Mesothelial cell of epicardium (in vitro differentiated cells): ENCODE data around the gene CRYGN. TPM values are rescaled to one million over a fixed set of nuclear protein-coding genes. Genes with fewer than 3 reads are reported as not detected.

Experiments used
- DNase-seq, 2 experiments: peaks; one replicate each; pipeline ENCODE4 v3.0.0; 2021; ENCODE audit warnings: low spot score in 2 of 2; ENCODE audit not compliant: unreplicated experiment in 2 of 2
- H3K27ac Mint-ChIP-seq: 2 replicates; pipeline ENCODE4 v1.8.0; 2021; ENCODE audit warnings: mixed read lengths
- H3K27me3 Mint-ChIP-seq: 2 replicates; pipeline ENCODE4 v1.8.0; 2021; ENCODE audit warnings: low read depth, mixed read lengths
- H3K36me3 Mint-ChIP-seq: 2 replicates; pipeline ENCODE4 v1.8.0; 2021; ENCODE audit warnings: mixed read lengths
- H3K4me1 Mint-ChIP-seq: 2 replicates; pipeline ENCODE4 v1.8.0; 2021; ENCODE audit warnings: mixed read lengths
- H3K4me3 Mint-ChIP-seq: 2 replicates; pipeline ENCODE4 v1.8.0; 2021; ENCODE audit warnings: mild to moderate bottlenecking, moderate library complexity, mixed read lengths
- H3K9me3 Mint-ChIP-seq: 2 replicates; pipeline ENCODE4 v1.8.0; 2021; ENCODE audit warnings: mixed read lengths
- CTCF ChIP-seq: fragments of 200-600 bp; sonication (generic); IDR thresholded peaks from one replicate; pipeline ENCODE4 v1.5.0; 2021; ENCODE audit warnings: antibody characterized with exemption; ENCODE audit not compliant: unreplicated experiment
- microRNA-seq: library from miRNA; unstranded; fragments of <30 nt; microRNA quantifications from one replicate; pipeline ENCODE4 v1.2.0, GENCODE V29; 2021; ENCODE audit warnings: inconsistent platforms, mixed read lengths
- total RNA-seq: library from RNA; stranded (reverse); gene quantifications from 3 replicates; pipeline ENCODE4 v1.2.1, GENCODE V29; 2021

Gene CRYGN
- total RNA-seq, 1 donor from 2014 or later, result 9.4 TPM

- Mint-ChIP-seq H3K36me3 (peaks cover 46% of the 10 kb centered on the region), H3K27ac (peak overlapping the region; percentile 25), H3K4me1 (peaks cover 3% of the 10 kb centered on the region), H3K4me3 (no peak overlapping the region), H3K9me3 (no peaks in the 10 kb centered on the region), H3K27me3 (no peaks in the 10 kb centered on the region)
- no peak for TF ChIP-seq CTCF
- DNase-seq, result no peak
These were observed 59.5 kb downstream of the CRYGN start for GRCh38 chr7:151380199-151381097.

DNA sequence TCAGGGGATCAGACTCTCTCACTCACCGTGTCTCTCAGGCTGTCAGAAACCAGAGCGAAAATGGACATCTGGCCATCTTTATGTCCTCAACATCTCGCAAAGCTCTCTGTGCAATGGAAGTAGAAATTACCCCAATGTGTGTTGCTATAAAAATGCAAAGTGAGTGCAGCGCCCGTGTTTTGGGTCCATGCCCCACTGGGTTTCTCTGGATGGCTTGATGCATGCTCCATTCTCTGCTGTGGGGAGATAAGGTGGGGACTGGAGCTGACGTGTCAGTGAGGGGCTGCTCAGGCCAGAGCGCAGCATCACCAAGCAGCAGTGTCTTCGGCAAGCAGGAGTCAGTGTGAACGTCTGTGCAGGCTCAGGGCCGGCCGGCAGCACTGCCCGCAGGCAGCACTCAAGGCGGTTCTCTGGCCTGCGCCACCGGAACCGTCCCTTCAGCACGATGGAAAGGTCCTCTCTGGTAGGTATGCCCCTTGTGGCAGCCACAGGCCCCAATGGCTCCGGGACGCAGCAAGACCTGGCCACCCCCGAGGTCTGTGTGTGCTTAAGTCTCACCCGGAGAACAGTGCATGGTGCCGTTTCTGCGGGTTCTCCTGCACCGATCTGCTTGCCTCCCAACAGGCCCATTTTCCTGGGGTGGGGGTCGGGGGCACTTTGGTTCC is 60.3 kb downstream of the CRYGN start:
- no peaks in the 10 kb centered on the region for H3K9me3 Mint-ChIP-seq
- DNase-seq, result no peak
- no peak for TF ChIP-seq CTCF
- no peaks in the 10 kb centered on the region for H3K27me3 Mint-ChIP-seq
- H3K4me3 Mint-ChIP-seq, result no peak overlapping the region
- peaks cover 3% of the 10 kb centered on the region for H3K4me1 Mint-ChIP-seq
- peaks cover 46% of the 10 kb centered on the region for H3K36me3 Mint-ChIP-seq
- H3K27ac Mint-ChIP-seq, result peak overlapping the region; percentile 14

DNA sequence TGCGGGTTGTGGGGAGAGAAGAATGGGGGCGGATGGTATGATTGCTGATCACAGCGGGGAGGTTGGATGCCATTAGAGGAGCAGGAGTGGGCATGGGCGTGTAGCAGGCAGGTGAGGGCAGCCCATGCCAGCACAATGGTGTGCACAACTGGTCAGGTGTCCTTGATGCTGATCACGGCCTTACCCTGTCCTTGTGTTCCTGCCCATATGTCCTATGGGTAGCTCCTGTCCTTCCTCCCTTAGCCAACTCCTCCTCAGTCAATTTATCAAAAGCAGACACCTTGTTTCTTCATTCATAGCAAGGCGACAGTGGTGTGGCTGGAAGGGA is 60.8 kb downstream of the CRYGN start:
- Mint-ChIP-seq H3K9me3 (no peaks in the 10 kb centered on the region), H3K36me3 (peaks cover 46% of the 10 kb centered on the region), H3K27me3 (no peaks in the 10 kb centered on the region), H3K4me1 (peaks cover 3% of the 10 kb centered on the region), H3K4me3 (no peak overlapping the region), H3K27ac (peak overlapping the region; percentile 55)
- DNase-seq, result no peak
- TF ChIP-seq CTCF, result no peak

Small RNA genes lying within 50 kb of the gene (microRNA-seq; reads per million reads assigned to microRNA genes)
- 1.5 reads per million for gene MIR3907

Other genes with a start within 250 kb of the CRYGN start
- gene H2BK1, start 229.7 kb downstream of the CRYGN start, total RNA-seq, result not detected in 3 replicates
- gene ABCF2, start 212.9 kb downstream of the CRYGN start, total RNA-seq, result 44.9 to 46.2 TPM (median 45.6 TPM) in 3 replicates
- 55.1 to 56.5 TPM (median 56.2 TPM) in 3 replicates for gene CHPF2, start 207.7 kb downstream of the CRYGN start, total RNA-seq
- gene SMARCD3, start 191.4 kb downstream of the CRYGN start, total RNA-seq, result 114 to 119 TPM (median 116 TPM) in 3 replicates
- 47.7 to 52.4 TPM (median 52.3 TPM) in 3 replicates for gene NUB1, start 98.3 kb downstream of the CRYGN start, total RNA-seq
- gene WDR86, start 30.1 kb downstream of the CRYGN start, total RNA-seq, result 259 to 274 TPM (median 266 TPM) in 3 replicates
- gene RHEB, start 79.8 kb upstream of the CRYGN start, total RNA-seq, result 88.5 to 90.3 TPM (median 89.4 TPM) in 3 replicates